Mesenchymal stem cell (in vitro differentiated cells and primary cell): ENCODE results near the gene SULT4A1.

Experiments
- DNase-seq: peaks from one replicate; pipeline ENCODE4 v3.0.0-alpha.2; 2013
- H2AFZ ChIP-seq: one replicate; pipeline ENCODE4 v1.6.1; 2013; ENCODE audit warnings: low read depth, mild to moderate bottlenecking, control low read depth, inconsistent platforms, low read length, moderate library complexity
- H2AK5ac ChIP-seq: 2 replicates; pipeline ENCODE4 v1.6.1; 2013; ENCODE audit warnings: low read length, moderate library complexity, mild to moderate bottlenecking, inconsistent platforms; ENCODE audit not compliant: severe bottlenecking
- H2BK120ac ChIP-seq: one replicate; pipeline ENCODE4 v1.6.1; 2013; ENCODE audit warnings: low read depth, mild to moderate bottlenecking, inconsistent platforms, low read length, moderate library complexity
- H2BK12ac ChIP-seq, 2 experiments: one replicate each; pipeline ENCODE4 v1.6.1; 2013; ENCODE audit warnings: inconsistent platforms in 2 of 2, low read length in 2 of 2, mild to moderate bottlenecking in 2 of 2, moderate library complexity in 2 of 2, control low read depth in 1 of 2
- H2BK15ac ChIP-seq: one replicate; pipeline ENCODE4 v1.6.1; 2013; ENCODE audit warnings: mild to moderate bottlenecking, low read depth, inconsistent platforms; ENCODE audit not compliant: poor library complexity, severe bottlenecking
- H2BK5ac ChIP-seq: 2 replicates; pipeline ENCODE4 v1.6.1; 2013; ENCODE audit warnings: low read depth, mild to moderate bottlenecking, low read length, control low read depth, inconsistent platforms; ENCODE audit not compliant: poor library complexity, severe bottlenecking
- H3K14ac ChIP-seq, 2 experiments: one replicate each; pipeline ENCODE4 v1.6.1; 2013; ENCODE audit warnings: inconsistent platforms in 2 of 2, low read length in 2 of 2, control low read depth in 1 of 2, mild to moderate bottlenecking in 1 of 2, moderate library complexity in 1 of 2
- H3K18ac ChIP-seq, 2 experiments: one replicate each; pipeline ENCODE4 v1.6.1; 2013; ENCODE audit warnings: inconsistent platforms in 2 of 2, low read length in 2 of 2, control low read depth in 1 of 2, low read depth in 1 of 2, mild to moderate bottlenecking in 1 of 2
- H3K23ac ChIP-seq, 2 experiments: one replicate each; pipeline ENCODE4 v1.6.1; 2013; ENCODE audit warnings: inconsistent platforms in 2 of 2, low read length in 2 of 2, mild to moderate bottlenecking in 2 of 2, moderate library complexity in 2 of 2, control low read depth in 1 of 2
- H3K27ac ChIP-seq: 2 replicates; pipeline ENCODE4 v1.5.1; 2013; ENCODE audit warnings: mild to moderate bottlenecking, moderate library complexity, low read length, control low read depth, inconsistent platforms; ENCODE audit not compliant: poor library complexity, severe bottlenecking
- H3K27me3 ChIP-seq, 2 experiments: 2 replicates each; pipeline versions ENCODE4 v1.6.1 to v1.7.0; 2013; ENCODE audit warnings: low read length in 2 of 2, mild to moderate bottlenecking in 2 of 2, moderate library complexity in 2 of 2, control low read depth in 1 of 2, inconsistent platforms in 1 of 2; ENCODE audit not compliant: control insufficient read depth in 1 of 2, insufficient read depth in 1 of 2
- H3K36me3 ChIP-seq, 2 experiments: 2 replicates each; pipeline versions ENCODE4 v1.6.1 to v1.7.0; 2013; ENCODE audit warnings: low read length in 2 of 2, control low read depth in 1 of 2, inconsistent platforms in 1 of 2, low read depth in 1 of 2, mild to moderate bottlenecking in 1 of 2; ENCODE audit not compliant: insufficient read depth in 2 of 2, control insufficient read depth in 1 of 2
- H3K4ac ChIP-seq, 2 experiments: one replicate each; pipeline ENCODE4 v1.6.1; 2013; ENCODE audit warnings: inconsistent platforms in 2 of 2, low read length in 2 of 2, mild to moderate bottlenecking in 2 of 2, moderate library complexity in 2 of 2, control low read depth in 1 of 2, low read depth in 1 of 2
- H3K4me1 ChIP-seq: 2 replicates; pipeline ENCODE4 v1.6.1; 2013; ENCODE audit warnings: low read depth, low read length, control low read depth; ENCODE audit not compliant: control insufficient read depth, insufficient read depth
- H3K4me2 ChIP-seq: 2 replicates; pipeline ENCODE4 v1.6.1; 2013; ENCODE audit warnings: low read length, mild to moderate bottlenecking, inconsistent platforms; ENCODE audit not compliant: poor library complexity, severe bottlenecking
- H3K4me3 ChIP-seq, 2 experiments: 2 replicates each; pipeline versions ENCODE4 v1.5.1 to v1.7.0; 2013; ENCODE audit warnings: low read length in 2 of 2, mild to moderate bottlenecking in 2 of 2, control low read depth in 1 of 2, low read depth in 1 of 2; ENCODE audit not compliant: insufficient read depth in 1 of 2
- H3K79me1 ChIP-seq: replicated peaks from 2 replicates; pipeline ENCODE4 v1.6.1; 2013; ENCODE audit warnings: mild to moderate bottlenecking, control low read depth, low read length, inconsistent platforms; ENCODE audit not compliant: poor library complexity, severe bottlenecking
- H3K9ac ChIP-seq: 2 replicates; pipeline ENCODE4 v1.7.0; 2013; ENCODE audit warnings: mild to moderate bottlenecking, low read length, moderate library complexity
- H3K9me3 ChIP-seq: 2 replicates; pipeline ENCODE4 v1.7.0; 2013; ENCODE audit warnings: mild to moderate bottlenecking, low read length; ENCODE audit not compliant: control insufficient read depth
- H4K8ac ChIP-seq: one replicate; pipeline ENCODE4 v1.6.1; 2013; ENCODE audit warnings: inconsistent platforms, mild to moderate bottlenecking, low read length, moderate library complexity
- H4K91ac ChIP-seq: one replicate; pipeline ENCODE4 v1.6.1; 2013; ENCODE audit warnings: mild to moderate bottlenecking, low read length, inconsistent platforms
- whole genome bisulfite sequencing: methylation state at CpG from one replicate; pipeline ENCODE4 v1.1.7; 2013; ENCODE audit warnings: mixed read lengths; 5-methylcytosine and 5-hydroxymethylcytosine counted together

Gene SULT4A1

DNA sequence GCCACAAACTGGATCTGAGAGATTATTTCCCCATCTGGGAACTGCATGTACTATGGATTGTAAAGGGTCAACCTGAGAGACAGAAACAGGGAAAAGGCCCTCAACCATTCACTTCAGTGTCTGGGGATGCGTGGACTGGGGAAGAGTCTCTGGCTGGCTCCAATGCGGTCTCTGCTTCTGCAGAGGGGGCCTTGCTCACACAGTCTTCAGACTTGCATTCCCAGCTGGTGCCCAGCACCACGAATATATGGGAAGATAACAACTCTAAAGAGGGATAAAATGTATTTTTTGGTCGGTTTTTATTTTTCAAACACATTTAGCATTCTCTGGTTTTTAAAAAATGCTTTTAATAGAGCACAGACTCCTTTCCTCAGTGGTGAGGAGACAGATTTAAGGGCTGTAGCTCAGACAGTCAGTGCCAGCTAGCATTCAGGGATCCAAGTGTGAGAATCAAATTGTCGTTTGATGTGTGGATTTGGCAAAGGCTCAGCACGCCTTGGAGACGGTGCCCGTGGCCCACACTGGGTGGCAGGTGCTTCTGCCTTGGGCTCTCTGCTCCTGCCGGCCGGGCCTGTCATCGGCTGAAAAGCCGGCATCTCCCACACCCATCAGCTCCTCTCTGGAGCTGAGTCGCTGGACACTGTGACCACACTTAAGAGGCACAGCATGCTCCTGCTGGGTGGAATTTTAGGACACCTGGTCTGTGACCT is 42.2 kb downstream of the SULT4A1 start:
- H2AK5ac ChIP-seq: no peak overlapping the region
- no peak overlapping the region for H3K27ac ChIP-seq
- peaks cover 9 to 33% of the 10 kb centered on the region in 2 experiments for H3K27me3 ChIP-seq
- no peak overlapping the region for H3K4ac ChIP-seq
- H3K9me3 ChIP-seq: no peaks in the 10 kb centered on the region
- no peak overlapping the region for H2BK5ac ChIP-seq
- no peak overlapping the region for H2AFZ ChIP-seq
- no peak overlapping the region for H2BK120ac ChIP-seq
- H2BK12ac ChIP-seq: no peak overlapping the region
- no peak overlapping the region for H3K18ac ChIP-seq
- no peaks in the 10 kb centered on the region for H3K36me3 ChIP-seq
- H4K8ac ChIP-seq: no peak overlapping the region
- 89% methylated on average over 11 of the region's 13 CpGs for WGBS
- no peak overlapping the region for H3K9ac ChIP-seq
- no peak overlapping the region for H3K4me3 ChIP-seq
- no peak overlapping the region for H3K14ac ChIP-seq
- H3K79me1 ChIP-seq: peaks cover under 1% of the 10 kb centered on the region
- no peak for DNase-seq
- H2BK15ac ChIP-seq: no peak overlapping the region
- no peak overlapping the region for H3K4me2 ChIP-seq
- H3K23ac ChIP-seq: no peak overlapping the region
- H3K4me1 ChIP-seq: peaks cover 16% of the 10 kb centered on the region
- H4K91ac ChIP-seq: no peak overlapping the region

DNA sequence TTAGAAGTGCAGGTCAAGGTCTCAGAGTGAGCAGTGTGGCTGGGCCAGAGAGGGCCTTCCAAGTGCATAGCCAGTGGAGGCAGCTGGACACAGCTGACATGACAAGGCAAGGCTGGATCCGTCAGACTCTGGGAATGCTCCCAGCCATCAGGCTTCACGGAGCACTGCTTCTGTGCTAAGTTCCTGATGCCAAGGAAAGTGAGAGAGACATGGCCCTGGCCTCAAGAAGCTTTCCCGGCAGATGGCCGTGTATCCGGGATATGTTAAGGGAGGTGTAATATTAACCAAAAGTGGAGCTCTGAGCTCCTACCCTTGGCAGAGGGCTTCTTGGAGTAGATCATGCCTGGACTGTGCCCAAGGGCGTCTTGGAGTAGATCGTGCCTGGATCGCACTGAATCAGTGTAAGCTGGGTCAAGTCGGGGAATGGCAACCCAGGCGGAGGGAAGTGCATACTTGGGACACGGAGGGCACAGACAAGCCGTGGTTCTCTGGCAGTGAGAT is 42.8 kb downstream of the SULT4A1 start:
- H2AK5ac ChIP-seq: no peak overlapping the region
- H3K14ac ChIP-seq: no peak overlapping the region
- no peak overlapping the region for H3K9ac ChIP-seq
- no peaks in the 10 kb centered on the region for H3K9me3 ChIP-seq
- no peak overlapping the region for H2BK5ac ChIP-seq
- no peak overlapping the region for H3K18ac ChIP-seq
- no peaks in the 10 kb centered on the region for H3K36me3 ChIP-seq
- H4K91ac ChIP-seq: no peak overlapping the region
- peaks cover 16% of the 10 kb centered on the region for H3K4me1 ChIP-seq
- no peak overlapping the region for H4K8ac ChIP-seq
- no peak overlapping the region for H3K4me3 ChIP-seq
- no peak overlapping the region for H2BK120ac ChIP-seq
- H2BK12ac ChIP-seq: no peak overlapping the region
- H3K23ac ChIP-seq: no peak overlapping the region
- peaks cover 1% of the 10 kb centered on the region for H3K79me1 ChIP-seq
- H2AFZ ChIP-seq: no peak overlapping the region
- no peak overlapping the region for H3K27ac ChIP-seq
- no peak overlapping the region for H2BK15ac ChIP-seq
- no peak for DNase-seq
- H3K27me3 ChIP-seq: peaks cover 9 to 33% of the 10 kb centered on the region in 2 experiments
- H3K4me2 ChIP-seq: no peak overlapping the region
- H3K4ac ChIP-seq: no peak overlapping the region
- WGBS: 90% methylated on average over 12 of the region's 12 CpGs

DNA sequence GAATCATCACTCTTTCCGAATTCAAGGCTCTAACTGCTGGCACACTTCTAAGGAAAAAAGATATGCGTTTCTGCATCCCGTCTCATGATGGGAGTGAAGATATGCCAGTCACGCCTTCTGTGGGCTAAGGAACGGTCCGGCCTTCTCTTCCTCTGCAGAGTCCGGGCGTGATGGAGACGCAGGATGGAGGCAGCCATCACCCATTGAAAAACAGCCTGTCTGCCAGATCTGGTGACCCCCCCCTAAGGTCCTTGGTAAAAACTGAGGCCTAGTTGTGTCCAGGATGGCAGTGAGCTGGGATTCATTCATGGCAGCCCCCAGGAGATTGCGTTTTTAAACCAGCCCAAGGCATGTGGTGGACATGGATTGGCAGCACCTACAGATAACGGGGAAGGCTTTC is 43.3 kb downstream of the SULT4A1 start:
- Histone ChIP-seq H3K23ac (no peak overlapping the region), H3K4me1 (peaks cover 12% of the 10 kb centered on the region), H2BK12ac (no peak overlapping the region), H2BK5ac (no peak overlapping the region), H3K9ac (no peak overlapping the region), H3K4me2 (no peak overlapping the region), H2AK5ac (no peak overlapping the region), H4K8ac (no peak overlapping the region), H3K36me3 (no peaks in the 10 kb centered on the region), H3K4ac (no peak overlapping the region), H4K91ac (no peak overlapping the region), H3K79me1 (peaks cover 1% of the 10 kb centered on the region), H3K27ac (no peak overlapping the region), H3K18ac (no peak overlapping the region), H2BK15ac (no peak overlapping the region), H3K27me3 (peaks cover 9 to 32% of the 10 kb centered on the region in 2 experiments), H2AFZ (no peak overlapping the region), H3K9me3 (no peaks in the 10 kb centered on the region), H3K4me3 (no peak overlapping the region), H2BK120ac (no peak overlapping the region), H3K14ac (no peak overlapping the region)
- WGBS: 91% methylated on average over 11 of the region's 11 CpGs
- DNase-seq: no peak

DNA sequence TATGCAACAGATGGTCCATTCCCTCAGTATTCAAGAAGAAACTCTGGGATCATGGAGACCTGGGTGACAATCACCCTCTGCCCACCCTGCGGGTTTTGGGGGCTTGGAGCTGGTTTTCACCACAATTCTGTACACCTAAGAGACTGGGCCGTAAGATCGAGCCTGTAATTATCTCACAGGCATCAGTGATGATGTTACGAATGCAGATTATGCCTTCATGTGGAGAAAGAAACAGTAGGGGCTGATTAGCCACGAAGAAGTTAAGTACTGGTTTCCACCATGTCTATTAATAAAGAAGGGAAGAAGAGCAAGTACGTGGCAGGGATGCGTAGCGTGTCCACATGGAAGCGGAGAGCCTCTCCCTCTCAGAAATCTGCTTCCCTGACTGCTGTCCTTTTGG is 44.9 kb downstream of the SULT4A1 start:
- H3K27me3 ChIP-seq: peaks cover 9 to 17% of the 10 kb centered on the region in 2 experiments
- no peak overlapping the region for H2BK12ac ChIP-seq
- H3K23ac ChIP-seq: no peak overlapping the region
- DNase-seq: no peak
- WGBS: 88% methylated on average over 9 of the region's 9 CpGs
- H2BK120ac ChIP-seq: no peak overlapping the region
- H3K4me1 ChIP-seq: peaks cover 7% of the 10 kb centered on the region
- no peak overlapping the region for H3K4me3 ChIP-seq
- H3K9ac ChIP-seq: no peak overlapping the region
- no peak overlapping the region for H2BK5ac ChIP-seq
- H3K79me1 ChIP-seq: peaks cover 10% of the 10 kb centered on the region
- no peak overlapping the region for H2AK5ac ChIP-seq
- no peaks in the 10 kb centered on the region for H3K9me3 ChIP-seq
- H3K14ac ChIP-seq: no peak overlapping the region
- H3K4me2 ChIP-seq: no peak overlapping the region
- H3K4ac ChIP-seq: no peak overlapping the region
- H3K36me3 ChIP-seq: no peaks in the 10 kb centered on the region
- no peak overlapping the region for H4K91ac ChIP-seq
- no peak overlapping the region for H2BK15ac ChIP-seq
- no peak overlapping the region for H4K8ac ChIP-seq
- no peak overlapping the region for H3K18ac ChIP-seq
- no peak overlapping the region for H2AFZ ChIP-seq
- H3K27ac ChIP-seq: no peak overlapping the region
